ENCODE measurements around the gene CSF1.
"Not testable (repeated sequence)": the region's sequence is repeated elsewhere in the genome, so short reads cannot be mapped to it uniquely, and the experiment has no call there.

CSF1 gene

DNA sequence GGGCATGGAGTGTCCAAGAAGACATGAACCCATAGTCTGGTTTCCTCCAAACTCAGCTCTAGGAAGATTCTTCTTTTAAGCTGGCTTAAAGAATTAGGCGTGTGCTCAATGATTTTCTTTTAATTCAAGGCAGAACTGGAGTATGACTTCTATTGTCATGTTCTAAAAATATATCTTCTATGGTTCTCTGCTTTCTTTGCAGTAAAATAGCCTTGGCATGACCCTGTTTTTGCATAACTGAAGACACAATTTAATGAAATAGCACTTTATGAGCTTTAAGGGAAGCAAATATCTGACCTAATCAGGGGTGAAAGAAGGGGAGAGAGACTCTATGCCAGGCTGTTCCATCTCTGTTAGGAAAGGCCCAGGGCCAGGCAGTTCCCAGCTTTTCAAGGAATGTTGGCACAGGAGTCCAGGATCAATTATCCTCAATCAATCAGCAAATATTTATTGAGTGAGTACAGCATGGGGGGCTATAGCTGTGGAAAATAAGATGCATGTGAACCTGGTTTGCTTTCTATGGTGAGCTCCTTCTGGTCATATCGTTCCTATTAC, 7.2 kb upstream of the CSF1 start:
- no peak for FAIRE-seq

DNA sequence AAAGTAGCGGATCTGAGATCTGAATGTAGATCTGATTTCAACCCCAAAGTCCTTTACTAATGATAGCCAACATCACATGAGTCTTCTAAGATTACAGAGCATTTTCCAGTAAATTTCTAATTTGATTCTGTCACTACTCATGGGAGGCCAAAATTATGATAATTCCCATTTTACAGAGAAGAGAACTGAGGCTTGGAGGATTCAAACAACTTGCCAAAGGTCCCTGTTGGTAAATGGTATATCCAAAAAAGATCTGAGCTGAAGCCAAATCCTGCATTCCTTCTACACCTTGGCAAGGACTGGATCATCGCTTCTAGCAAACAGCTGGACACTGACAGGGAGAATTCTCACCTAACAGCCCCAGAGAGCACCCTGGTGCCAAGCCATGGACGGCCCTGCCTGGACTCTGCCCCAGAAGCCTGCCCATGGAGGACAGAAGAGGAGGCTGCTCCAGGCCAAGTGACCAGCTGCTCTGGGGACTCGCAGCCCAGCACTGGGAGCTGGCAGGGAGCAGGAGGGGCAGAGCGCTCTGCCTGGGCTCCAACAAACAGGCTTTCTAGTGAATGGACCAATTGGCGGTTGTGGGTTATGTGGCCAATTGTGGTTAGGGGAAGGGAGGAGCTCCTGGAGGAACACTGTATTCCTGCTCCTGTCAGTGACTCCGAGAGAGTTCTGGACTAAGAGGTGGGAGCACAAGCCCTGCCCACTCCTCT, 6.4 kb upstream of the CSF1 start:
- FAIRE-seq, result no peak

DNA sequence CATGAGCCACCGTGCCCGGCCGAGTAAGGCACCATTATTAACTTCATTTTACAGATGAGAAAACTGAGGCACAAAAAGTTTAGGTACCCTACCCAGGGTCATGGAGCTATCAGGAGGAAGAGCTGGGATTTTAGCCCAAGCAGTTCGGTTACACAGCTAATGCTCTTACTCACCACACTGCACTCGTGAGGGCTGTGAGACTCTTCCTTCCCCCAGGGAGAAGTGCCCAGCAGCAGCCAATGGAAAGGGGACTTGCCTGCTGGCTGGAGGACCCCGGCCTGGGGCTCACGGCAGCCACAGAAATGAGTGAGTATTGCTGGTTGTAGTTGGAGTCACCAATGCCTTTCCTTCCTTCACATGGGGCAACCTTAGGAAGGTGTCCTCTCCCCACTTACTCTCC, 5.2 kb upstream of the CSF1 start:
- no peak for FAIRE-seq

DNA sequence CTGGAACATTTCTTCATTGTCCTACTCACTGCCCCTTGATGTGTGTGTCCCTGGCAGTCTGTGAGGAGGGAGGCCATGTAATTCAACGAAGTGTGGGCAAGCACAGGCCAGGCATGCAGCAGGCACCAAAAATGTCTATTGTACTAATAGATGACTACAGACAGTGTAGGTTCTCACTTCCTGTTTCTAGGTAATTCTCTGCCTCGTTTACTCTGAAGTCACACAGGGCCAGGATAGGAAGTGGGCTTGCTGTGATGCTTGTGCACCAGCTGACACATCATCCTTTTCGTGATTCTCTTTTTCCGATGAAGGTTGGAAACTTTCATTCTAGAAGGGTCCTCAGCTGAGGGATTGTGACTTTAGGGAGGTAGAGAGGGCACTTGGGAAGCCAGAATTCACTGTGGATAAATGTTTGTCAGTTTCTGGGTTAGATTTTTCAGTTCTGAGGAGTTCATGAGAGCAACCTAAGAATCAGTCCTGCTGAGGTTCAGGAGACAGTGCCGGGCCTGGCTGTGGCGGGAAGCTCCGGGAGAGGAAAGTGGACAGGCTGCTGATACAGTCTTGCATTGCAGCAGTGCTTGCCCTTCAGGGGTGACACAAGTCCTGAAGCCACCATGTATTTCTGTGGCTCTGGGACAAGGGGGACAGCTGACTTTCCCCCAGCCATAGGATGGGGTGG, 4.3 kb upstream of the CSF1 start:
- no peak for FAIRE-seq

DNA sequence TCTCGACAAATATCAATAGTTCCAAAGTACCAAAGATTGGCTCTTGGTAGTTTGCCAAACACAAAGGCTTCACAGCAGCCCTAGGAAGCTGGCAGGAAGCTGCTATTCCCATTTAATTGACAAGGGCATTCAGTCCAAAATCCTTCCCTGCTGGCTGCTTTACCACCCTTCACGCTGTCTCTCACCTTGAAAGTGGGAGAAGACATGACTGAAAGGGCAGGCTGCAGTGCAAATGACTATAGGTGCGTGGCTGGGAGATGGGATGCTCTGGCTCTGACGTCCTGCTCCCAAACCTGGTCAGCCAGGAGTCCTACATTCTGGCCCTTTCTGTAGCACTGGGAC, 3.8 kb upstream of the CSF1 start:
- FAIRE-seq, result no peak

DNA sequence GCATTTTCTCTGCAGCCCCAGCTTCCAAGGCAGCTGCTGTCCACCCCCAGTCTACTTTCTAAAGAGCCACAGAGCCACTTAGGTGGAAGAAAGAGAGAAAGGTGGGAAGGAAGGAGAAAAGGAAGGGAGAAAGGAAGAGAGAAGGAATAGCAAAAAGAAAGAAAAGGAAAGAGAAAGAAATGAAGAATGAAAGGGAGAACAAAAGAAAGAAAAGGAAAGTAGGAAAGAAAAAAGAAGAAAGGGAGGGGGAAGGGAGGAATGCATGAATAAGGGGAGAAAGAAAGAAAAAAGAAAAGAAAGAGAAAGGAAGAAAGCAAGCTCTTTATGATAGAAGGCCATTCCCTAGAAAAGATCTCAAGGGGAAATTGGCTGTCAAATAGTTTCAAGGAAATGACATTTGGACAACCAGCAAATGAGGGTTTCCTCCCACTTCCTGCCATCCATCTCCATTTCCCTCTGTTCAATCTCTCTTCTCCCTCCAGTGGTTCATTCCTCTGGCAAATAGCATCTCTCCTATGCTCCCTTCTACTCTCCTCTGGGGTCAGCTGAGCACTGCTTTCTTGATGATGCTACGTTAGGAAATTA, 3.4 kb upstream of the CSF1 start:
- FAIRE-seq, result no peak

DNA sequence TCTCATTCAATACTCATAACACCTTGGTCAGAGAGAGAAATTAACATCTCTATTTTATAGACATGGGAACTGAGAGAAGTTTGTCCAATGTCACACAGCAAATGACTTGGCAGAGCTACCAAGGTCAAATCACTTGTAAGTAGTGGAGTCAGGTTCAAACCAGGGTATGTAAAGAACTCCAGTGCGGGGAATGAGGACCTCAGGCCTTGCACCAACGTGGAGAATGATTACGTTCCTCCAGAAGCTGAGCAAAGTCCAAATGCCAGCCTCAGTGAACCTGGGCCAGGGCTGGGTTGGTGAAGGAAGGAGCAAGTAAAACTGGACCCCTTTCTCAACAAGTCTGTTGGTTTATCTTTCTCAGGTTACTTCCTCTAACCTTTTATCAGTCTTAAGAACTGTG, 1.8 kb upstream of the CSF1 start:
- FAIRE-seq, result no peak

DNA sequence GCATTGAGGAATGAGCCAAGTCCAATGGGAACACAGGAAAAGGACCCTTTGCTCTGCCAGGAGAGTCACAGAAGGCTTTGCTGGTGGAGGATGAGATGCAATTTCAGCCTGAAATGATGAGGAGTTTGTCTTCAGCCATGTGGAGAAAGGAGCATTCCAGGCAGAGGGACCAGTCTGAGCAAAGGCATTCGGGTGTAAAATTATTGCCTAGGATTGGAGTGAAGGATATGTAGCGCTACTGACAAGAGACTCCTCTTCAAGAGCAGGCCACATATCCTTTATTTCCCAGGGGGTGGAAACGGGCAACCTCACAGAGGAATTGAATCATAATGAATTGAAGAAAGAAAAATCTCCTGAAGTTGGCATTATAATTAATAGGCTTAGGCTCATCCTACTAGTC, 1.1 kb upstream of the CSF1 start:
- no peak for FAIRE-seq

DNA sequence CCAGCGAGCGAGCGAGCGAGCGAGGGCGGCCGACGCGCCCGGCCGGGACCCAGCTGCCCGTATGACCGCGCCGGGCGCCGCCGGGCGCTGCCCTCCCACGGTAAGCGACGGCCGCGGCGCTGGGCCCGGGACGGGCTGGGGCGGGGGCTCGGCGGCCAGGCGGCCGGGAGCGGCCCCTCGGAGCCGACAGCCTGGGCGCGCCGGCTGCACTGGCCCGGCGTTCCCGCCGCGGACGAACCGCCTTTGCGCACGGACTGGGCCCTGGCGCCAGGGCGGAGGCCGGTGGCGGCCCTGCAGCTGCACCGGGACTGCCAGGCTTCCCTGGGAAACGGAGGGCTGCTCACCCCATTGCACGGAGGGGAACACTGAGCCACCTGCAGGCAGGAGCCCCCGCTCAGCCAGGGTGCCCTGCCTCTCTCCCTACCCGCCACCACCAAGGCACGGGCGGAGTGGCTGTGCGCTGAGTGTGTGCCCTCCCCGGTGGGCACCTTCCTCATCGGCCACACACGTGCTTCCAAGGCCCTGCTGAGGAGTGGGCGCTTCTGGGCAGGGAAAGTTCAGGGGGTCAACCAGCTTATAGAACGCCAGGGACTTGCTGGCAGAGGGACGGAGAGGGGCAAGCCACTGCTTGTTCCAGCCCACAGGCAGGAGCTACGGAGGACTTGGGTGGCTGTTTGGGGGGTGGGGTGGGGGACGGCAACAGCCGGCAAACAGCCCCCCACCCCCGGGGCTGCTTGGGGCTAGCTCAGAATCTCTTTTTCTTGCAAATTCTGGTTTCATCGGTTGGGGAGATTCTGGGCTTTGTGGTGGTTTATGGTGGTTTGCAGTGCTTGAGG, 532 bp downstream of the CSF1 start:
- no peak for FAIRE-seq

DNA sequence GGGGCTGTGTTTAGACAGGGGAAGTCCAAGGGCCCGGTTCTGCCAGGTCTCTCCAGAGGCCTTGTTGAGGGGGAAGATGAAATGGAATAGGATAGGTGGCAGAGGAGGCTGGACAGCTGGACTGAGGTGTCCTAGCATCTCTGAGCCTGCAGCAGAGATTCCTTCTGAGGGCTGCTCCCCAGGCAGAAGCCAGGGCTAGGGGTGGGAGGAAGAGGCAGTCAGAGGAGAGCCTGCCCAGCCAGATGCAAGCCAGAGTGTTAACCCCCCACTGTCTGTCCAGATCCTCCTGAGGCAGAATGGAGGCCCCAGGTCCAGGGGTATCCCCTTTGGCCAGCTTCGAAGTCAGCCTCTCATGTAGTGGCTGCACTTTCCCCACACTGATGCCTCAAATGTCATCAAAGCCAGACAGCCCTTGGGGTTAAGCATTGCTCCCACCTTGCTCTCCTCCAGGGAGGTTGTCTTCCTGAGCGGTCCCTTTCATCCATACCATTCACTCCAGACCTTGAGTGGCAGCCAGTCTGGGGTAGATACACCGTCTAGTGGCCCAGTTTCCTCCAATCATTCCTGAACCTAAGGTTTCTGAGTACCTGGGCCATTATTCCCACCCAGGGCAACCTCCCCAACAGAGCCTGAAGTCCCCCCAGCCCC, 1.7 kb downstream of the CSF1 start:
- FAIRE-seq, result no peak

DNA sequence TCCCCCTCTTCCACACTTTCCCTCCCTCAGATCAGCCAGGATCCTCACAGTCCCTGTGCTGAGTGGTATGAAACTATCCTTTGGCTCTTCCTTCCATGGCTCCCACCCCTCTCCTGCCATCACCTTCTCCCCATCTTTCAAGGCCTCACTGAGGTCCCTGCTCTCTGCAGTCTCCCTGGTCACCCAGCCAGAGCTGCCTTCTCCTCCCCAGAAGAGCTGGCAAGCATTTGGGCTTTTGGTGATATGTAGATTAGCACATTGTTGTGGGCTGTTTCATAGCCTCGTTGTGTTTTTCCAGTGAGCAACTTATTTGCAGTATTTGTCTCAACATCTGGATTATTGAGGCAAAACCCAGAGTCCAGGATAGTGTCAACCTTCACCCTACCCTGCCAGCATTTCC, 2.2 kb downstream of the CSF1 start:
- no peak for FAIRE-seq

DNA sequence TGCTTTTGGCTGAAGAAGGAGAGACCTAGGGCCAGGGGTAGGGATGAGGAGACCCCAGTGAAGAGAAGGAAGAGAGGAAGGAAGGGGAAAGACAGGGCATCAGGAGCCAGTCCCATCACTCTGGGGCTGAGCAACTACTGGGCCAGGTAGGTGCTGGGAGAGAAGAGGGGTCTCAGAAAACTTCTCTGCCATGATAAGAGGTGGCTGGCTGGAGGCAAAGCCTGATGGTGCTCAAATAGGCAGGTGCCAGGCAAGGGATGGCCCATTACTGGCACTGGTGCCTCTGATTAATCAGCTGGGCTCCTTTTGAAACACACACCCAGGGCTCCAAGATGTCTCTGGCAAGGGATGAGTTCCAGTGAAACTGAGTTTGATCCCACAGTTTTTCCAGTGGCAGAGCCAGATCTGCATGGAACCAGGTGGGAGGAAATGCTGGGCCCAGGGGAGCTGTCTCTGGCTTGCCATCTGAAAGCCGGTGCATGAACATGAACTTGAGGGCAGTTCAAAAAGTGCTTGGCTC, 2.8 kb downstream of the CSF1 start:
- FAIRE-seq, result no peak

DNA sequence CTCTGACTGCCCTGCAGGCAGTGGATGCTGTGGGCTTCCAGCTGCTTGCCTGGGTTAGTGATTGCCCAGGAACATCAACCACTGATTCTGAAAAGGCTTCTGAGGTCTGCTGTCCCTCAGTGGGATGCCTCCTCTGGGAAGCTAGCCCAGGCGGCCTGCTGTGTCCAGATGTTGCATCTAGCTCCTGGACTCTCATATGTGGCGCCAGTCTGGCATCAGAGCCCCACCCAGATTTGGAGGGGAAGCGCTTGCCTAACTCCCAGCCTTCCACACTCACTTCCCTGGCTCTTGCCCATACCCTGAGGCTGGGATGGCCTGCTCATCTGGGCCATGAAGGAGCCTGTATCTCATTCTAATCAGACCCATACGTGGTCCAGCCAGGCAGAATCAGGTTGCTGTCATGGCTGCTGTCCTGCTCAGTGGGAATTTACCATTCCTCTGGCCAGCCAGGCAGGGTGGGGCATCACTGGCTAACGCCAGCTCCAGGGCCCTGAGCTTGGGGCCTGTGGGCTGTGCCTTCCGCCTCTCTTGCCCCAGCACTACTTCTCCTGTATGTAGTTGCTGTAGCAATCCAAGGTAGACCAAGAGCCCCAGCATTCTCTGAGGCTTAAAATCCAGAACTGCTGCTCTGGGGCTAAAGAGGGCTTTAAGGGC, 4.1 kb downstream of the CSF1 start:
- no peak for FAIRE-seq

DNA sequence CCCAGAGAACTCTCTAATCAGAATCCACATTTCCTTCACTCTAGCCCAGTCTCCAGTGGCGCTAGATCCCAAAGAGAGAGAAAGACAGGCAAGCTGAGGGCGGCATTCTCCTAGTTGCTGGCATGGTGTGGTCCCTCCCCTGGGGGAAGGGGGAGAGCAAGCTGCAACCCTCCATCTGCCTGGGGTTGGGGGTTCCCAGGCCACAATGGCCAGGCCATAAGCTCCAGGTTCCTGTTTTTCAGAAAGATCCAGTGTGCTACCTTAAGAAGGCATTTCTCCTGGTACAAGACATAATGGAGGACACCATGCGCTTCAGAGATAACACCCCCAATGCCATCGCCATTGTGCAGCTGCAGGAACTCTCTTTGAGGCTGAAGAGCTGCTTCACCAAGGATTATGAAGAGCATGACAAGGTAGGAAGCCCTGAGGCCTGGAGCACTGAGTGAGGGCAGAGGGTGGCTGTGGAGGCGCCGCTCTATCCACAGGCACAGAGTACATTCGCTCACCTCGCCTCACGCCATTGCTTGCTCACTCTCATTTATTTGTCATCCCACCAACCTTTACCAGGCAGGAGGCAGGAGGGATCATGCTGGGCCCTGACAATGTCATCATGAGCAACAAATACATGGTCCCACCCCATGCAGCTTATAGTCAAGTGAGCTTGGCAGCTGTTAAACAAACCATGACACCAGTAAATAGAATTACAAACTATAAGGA, 6.6 kb downstream of the CSF1 start:
- FAIRE-seq, result no peak

DNA sequence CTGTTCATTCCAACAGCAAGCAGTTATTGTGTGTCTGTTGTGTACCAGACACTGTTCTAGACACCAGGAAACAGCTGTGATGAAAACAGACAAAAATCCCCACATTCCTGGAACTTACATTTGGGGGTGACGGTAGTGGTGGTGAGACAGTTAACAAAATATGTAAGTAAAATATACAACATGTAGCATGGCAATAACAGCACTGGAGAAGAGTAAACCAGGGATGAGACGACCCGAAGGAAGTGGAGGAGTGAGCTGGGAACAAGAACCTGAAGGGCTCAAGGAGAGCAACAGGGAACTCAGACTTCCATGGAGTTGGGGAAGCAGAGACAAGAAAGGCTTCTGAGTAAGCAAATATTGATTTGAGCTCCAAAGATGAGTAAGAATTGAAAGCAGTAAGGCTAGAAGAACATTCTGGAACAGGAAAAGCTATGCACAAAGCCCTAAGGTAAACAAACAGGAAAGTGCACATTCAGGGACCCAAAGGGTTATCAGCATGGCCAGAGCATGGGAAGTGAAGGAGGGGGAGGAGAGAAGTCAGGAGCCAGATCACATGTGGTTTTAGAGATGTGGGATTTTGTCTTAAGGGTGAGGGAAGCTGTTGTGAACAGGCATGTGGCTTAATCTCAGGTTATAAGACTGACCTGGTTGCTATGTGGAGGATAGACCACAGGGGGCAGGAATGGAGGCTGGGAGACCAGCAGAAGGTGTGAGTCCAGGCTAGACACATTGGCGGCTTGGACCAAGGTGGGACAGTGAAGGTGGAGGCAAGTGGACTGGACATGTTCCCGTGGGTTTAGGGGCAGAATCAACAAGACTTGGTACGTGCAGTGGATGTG, 7.3 kb downstream of the CSF1 start:
- FAIRE-seq, result no peak

DNA sequence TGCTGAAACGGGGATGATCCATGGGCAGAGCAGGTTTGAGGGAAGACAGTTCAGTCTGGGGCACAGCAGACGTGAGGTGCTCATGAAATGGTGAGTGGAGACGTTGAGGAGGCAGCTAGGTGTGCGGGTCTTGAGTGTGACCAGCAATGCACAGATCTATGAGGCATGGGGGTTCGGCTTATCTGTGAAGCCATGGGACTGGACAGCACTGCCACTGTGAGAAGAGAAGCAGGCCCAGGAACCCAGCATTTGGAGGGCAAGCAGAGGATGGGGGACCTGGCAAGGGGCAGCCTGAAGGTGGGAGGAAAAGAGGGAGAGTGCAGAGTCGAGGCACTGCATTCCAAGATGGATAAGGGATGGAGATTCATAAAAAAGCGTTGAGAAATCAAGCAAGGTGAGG, 8.0 kb downstream of the CSF1 start:
- no peak for FAIRE-seq

DNA sequence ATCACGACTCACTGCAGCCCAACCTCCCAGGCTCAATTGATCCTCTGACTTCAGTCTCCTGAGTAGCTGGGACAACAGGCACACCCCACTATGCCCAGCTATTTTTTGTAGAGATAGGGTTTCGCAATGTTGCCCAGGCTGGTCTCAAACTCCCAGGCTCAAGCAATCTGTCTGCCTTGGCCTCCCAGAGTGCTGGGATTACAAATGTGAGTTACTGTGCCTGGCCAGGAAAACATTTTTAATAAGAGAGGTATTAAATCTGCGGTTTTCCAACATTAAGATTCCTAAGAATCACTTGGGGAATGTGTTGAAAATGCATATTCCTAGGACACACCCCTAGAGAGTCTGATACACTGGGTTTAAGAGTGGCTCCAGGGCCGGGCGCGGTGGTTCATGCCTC, 8.7 kb downstream of the CSF1 start:
- FAIRE-seq, result no peak

DNA sequence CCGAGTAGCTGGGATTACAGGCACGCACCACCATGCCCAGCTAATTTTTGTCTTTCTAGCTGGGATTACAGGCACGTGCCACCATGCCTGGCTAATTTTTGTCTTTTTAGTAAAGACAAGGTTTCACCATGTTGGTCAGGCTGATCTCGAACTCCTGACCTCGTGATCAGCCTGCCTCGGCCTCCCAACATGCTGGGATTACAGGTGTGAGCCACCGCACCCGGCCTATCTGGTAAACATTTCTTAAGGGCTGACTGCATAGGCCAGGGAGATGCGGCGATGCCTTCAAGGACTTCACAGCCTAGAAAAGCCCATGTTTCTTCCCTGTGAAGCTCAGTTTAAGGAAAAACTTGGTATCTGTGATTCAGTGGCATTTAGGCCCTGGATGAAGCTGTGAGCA, 9.7 kb downstream of the CSF1 start:
- FAIRE-seq, result not testable (repeated sequence)

DNA sequence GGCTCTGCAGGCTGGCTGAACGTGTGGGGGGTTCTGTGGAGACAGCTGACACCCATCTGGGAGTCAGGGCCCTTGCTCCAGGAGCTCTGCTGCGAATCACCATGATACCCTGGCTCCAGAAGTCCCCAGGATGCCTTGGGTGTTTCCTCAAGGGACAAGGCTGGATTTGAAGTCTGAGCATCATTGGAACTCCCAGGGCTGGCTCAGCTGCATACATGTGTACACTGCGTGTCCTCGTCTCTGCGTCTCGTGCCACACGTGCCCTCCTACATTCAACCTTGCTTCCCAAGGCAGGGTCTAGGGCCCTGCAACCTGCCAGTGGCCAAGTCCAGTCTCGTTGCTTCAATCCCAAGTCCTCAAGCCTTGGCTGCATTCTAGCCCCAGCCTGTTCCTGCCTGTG, 11.7 kb downstream of the CSF1 start:
- no peak for FAIRE-seq

All from endometrium (tissue), 2 donors.